A549 (cell line): ENCODE results near the gene HNF1B. TPM values are rescaled to one million over a fixed set of nuclear protein-coding genes. Genes with fewer than 3 reads are reported as not detected.

Experiments used
- ATAC-seq, 2 experiments: fragments of 200-7000 bp in 1 of 2; fragments of >200 bp in 1 of 2; cut with Nextera tagmentation in 1 of 2; cut with Tn5 transposase in 1 of 2; 3 replicates each; pipeline versions ENCODE4 v1.8.0 to v1.9.1; 2018 to 2020; ENCODE audit warnings: mild to moderate bottlenecking in 1 of 2, moderate library complexity in 1 of 2
- CTCF ChIA-PET: fragments of 300-600 bp; sonication (Branson Sonifier 250); formaldehyde crosslinking; extraction: SDS; loops from one replicate; lab custom pipeline; 2021; ENCODE audit warnings: antibody characterized with exemption, inconsistent platforms; lab: Yijun Ruan, JAX
- POLR2A ChIA-PET: fragments of 350-600 bp; formaldehyde crosslinking; extraction: SDS; loops from one replicate; lab custom pipeline; 2021; ENCODE audit warnings: antibody characterized with exemption, inconsistent platforms; lab: Yijun Ruan, JAX
- DNase-seq, 2 experiments: peaks; one replicate each; pipeline versions ENCODE4 v3.0.0 to v3.0.0-alpha.2; 2011 to 2016; ENCODE audit warnings: low read depth in 1 of 2, low spot score in 1 of 2
- FAIRE-seq: peaks from 2 replicates; lab custom pipeline; 2011; peaks lifted over from hg19 to GRCh38; lab: Jason Lieb, UNC
- H3K27ac ChIP-seq, 2 experiments: fragments of >200 bp; sonication (Bioruptor Twin); formaldehyde crosslinking; 3 replicates each; pipeline ENCODE4 v1.5.1; 2016 to 2017
- H3K4me1 ChIP-seq: fragments of >200 bp; sonication (Bioruptor Twin); formaldehyde crosslinking; 3 replicates; pipeline ENCODE4 v1.6.1; 2016
- H3K4me2 ChIP-seq: fragments of >200 bp; sonication (Bioruptor Twin); formaldehyde crosslinking; 3 replicates; pipeline ENCODE4 v1.6.1; 2016
- H3K4me3 ChIP-seq: fragments of >200 bp; sonication (Bioruptor Twin); formaldehyde crosslinking; 3 replicates; pipeline ENCODE4 v1.5.1; 2016
- H3K9me3 ChIP-seq: fragments of >200 bp; sonication (Bioruptor Twin); formaldehyde crosslinking; 3 replicates; pipeline ENCODE4 v1.6.1; 2016
- BCL3 ChIP-seq: fragments of >200 bp; sonication (Bioruptor Twin); formaldehyde crosslinking; IDR thresholded peaks from 3 replicates; pipeline ENCODE4 v1.6.1; 2016
- CTCF ChIP-seq: fragments of >200 bp; sonication (Bioruptor Twin); formaldehyde crosslinking; IDR thresholded peaks from 3 replicates; pipeline ENCODE4 v1.5.1; 2016
- E2F6 ChIP-seq: IDR thresholded peaks from 2 replicates; pipeline ENCODE4 v1.6.1; 2012; ENCODE audit warnings: low read depth, borderline replicate concordance
- EHF ChIP-seq: fragments of 250-450 bp; sonication (Bioruptor Pico); IDR thresholded peaks from 2 replicates; pipeline ENCODE4 v1.5.0; 2020; ENCODE audit warnings: mild to moderate bottlenecking
- ELK1 ChIP-seq: fragments of 150-350 bp; IDR thresholded peaks from 2 replicates; pipeline ENCODE4 v1.6.1; 2014; ENCODE audit warnings: low read depth, mild to moderate bottlenecking, low read length
- FOSB ChIP-seq: fragments of 250-450 bp; sonication (Bioruptor Pico); IDR thresholded peaks from 2 replicates; pipeline ENCODE4 v1.5.0; 2020; ENCODE audit warnings: mild to moderate bottlenecking, moderate library complexity
- FOSL2 ChIP-seq, 2 experiments: fragments of 450-650 bp in 1 of 2; fragments of >200 bp in 1 of 2; sonication (Bioruptor Twin) in 1 of 2; formaldehyde crosslinking; IDR thresholded peaks; 2 replicates each; pipeline versions ENCODE4 v1.5.0 to v1.6.1; 2016 to 2020; ENCODE audit warnings: mild to moderate bottlenecking in 1 of 2, moderate library complexity in 1 of 2
- FOXS1 ChIP-seq: fragments of 250-450 bp; sonication (Bioruptor Pico); IDR thresholded peaks from 2 replicates; pipeline ENCODE4 v1.5.0; 2020; ENCODE audit warnings: mild to moderate bottlenecking, moderate library complexity
- GATA3 ChIP-seq: IDR thresholded peaks from 2 replicates; pipeline ENCODE4 v1.6.1; 2012; ENCODE audit warnings: borderline replicate concordance
- HEYL ChIP-seq: fragments of 250-450 bp; sonication (Bioruptor Pico); IDR thresholded peaks from 2 replicates; pipeline ENCODE4 v1.8.0; 2021; ENCODE audit warnings: mild to moderate bottlenecking, moderate library complexity
- HOXA7 ChIP-seq: fragments of 250-450 bp; sonication (Bioruptor Pico); IDR thresholded peaks from 2 replicates; pipeline ENCODE4 v1.5.0; 2020; ENCODE audit warnings: mild to moderate bottlenecking, moderate library complexity
- MAFK ChIP-seq: fragments of 450-650 bp; IDR thresholded peaks from 2 replicates; pipeline ENCODE4 v1.6.1; 2014; ENCODE audit not compliant: partially characterized antibody
- MAZ ChIP-seq: fragments of 150-350 bp; IDR thresholded peaks from 2 replicates; pipeline ENCODE4 v1.6.1; 2014; ENCODE audit warnings: antibody characterized with exemption, low read depth, low read length, borderline replicate concordance
- MYC ChIP-seq: IDR thresholded peaks from 2 replicates; pipeline ENCODE4 v1.6.1; 2012; ENCODE audit warnings: mild to moderate bottlenecking, inconsistent platforms, low read length, improper control_type of control experiment, borderline replicate concordance
- NPAS2 ChIP-seq: fragments of 250-450 bp; sonication (Bioruptor Pico); IDR thresholded peaks from 2 replicates; pipeline ENCODE4 v1.8.0; 2022; ENCODE audit warnings: mild to moderate bottlenecking, moderate library complexity, borderline replicate concordance
- PBX3 ChIP-seq: IDR thresholded peaks from 2 replicates; pipeline ENCODE4 v1.6.1; 2012
- PHF8 ChIP-seq: fragments of 200-600 bp; sonication (generic); IDR thresholded peaks from 2 replicates; pipeline ENCODE4 v1.6.1; 2016; ENCODE audit warnings: low read depth, mild to moderate bottlenecking, antibody characterized with exemption, moderate library complexity, borderline replicate concordance
- POLR2A ChIP-seq: IDR thresholded peaks from 2 replicates; pipeline ENCODE4 v1.6.1; 2012; ENCODE audit warnings: mild to moderate bottlenecking, low read length
- RAD21 ChIP-seq, 2 experiments: fragments of >200 bp in 1 of 2; sonication (Bioruptor Twin) in 1 of 2; formaldehyde crosslinking in 1 of 2; IDR thresholded peaks in 1 of 2; conservative IDR thresholded peaks in 1 of 2; 2 replicates in 1 of 2; 3 replicates in 1 of 2; pipeline ENCODE4 v1.6.1; 2012 to 2018; ENCODE audit warnings: inconsistent platforms in 1 of 2
- REST ChIP-seq: fragments of 200-600 bp; sonication (generic); IDR thresholded peaks from 2 replicates; pipeline ENCODE4 v1.6.1; 2016; ENCODE audit warnings: antibody characterized with exemption, mild to moderate bottlenecking, moderate library complexity
- RNF2 ChIP-seq: fragments of 200-600 bp; sonication (generic); IDR thresholded peaks from 2 replicates; pipeline ENCODE4 v1.6.1; 2016; ENCODE audit warnings: low read depth, mild to moderate bottlenecking, antibody characterized with exemption, moderate library complexity, borderline replicate concordance
- SMC3 ChIP-seq: fragments of >200 bp; sonication (Bioruptor Twin); formaldehyde crosslinking; IDR thresholded peaks from 3 replicates; pipeline ENCODE4 v1.6.1; 2018; ENCODE audit warnings: inconsistent platforms
- WGBS: methylation state at CpG from one replicate; pipeline ENCODE4 v1.1.6; 2017; ENCODE audit errors: missing lambda C conversion rate; 5-methylcytosine and 5-hydroxymethylcytosine counted together
- polyA plus RNA-seq, 4 experiments: library from polyadenylated mRNA; depleted of rRNA in 3 of 4; stranded (reverse); fragments of >200 nt; fragmentation: RNase III in 1 of 4; extraction: RNeasy Plus Mini Kit Qiagen cat#74134 plus additional on column Dnase treatment in 1 of 4; gene quantifications; 2 replicates in 3 of 4; 3 replicates in 1 of 4; pipeline ENCODE4 v1.2.3, GENCODE V29; 2011 to 2017

HNF1B gene
- polyA plus RNA-seq, 2 of the 4 experiments (the other 2 are of a cell fraction): 13.3 to 21.3 TPM

- TF ChIP-seq E2F6 (peak; percentile 54; the same call in 1 of the 2 replicates), CTCF (no peak), POLR2A (no peak), PBX3 (no peak), ELK1 (no peak), GATA3 (peak; percentile 70; the same call in 1 of the 2 replicates), REST (no peak), FOXS1 (CRISPR knock-in tag) (no peak)
- TF ChIP-seq, all 56 proteins: peak for 8
Observed at GRCh38 chr17:37671824-37672547, 72.9 kb downstream of the HNF1B start (continued).

- H3K4me2 ChIP-seq: peak overlapping the region; percentile 62
- POLR2A ChIA-PET: interaction anchor here (1.4 kb wide), 1 partner anchor 62 kb away, joined by 4 read pairs; the partner anchor contains the start of gene SYNRG
- peaks cover 24% of the 10 kb centered on the region for H3K4me1 ChIP-seq
- FAIRE-seq: no peak
- ATAC-seq: no peak
- CTCF ChIA-PET: interaction anchor here (0.6 to 3.6 kb wide), 9 partner anchors 10 to 147 kb away, joined by 3 to 32 read pairs (median 10); partner anchors contain the start of gene HNF1B
- peak overlapping the region; percentile 72 to 85 for H3K27ac ChIP-seq
- no peak for DNase-seq
- 81% methylated on average over 9 of the region's 9 CpGs for WGBS
- H3K4me3 ChIP-seq: no peak overlapping the region
- no peaks in the 10 kb centered on the region for H3K9me3 ChIP-seq
- TF ChIP-seq FOSL2 (IDR thresholded peaks at IDR 0.05) (no peak), FOSL2 (CRISPR knock-in tag; IDR thresholded peaks at IDR 0.05) (no peak), MYC (no peak), NPAS2 (CRISPR knock-in tag) (no peak), PBX3 (no peak), BCL3 (no peak), EHF (CRISPR knock-in tag) (no peak), FOSB (CRISPR knock-in tag) (no peak), FOXS1 (CRISPR knock-in tag) (no peak), MAZ (no peak), HOXA7 (no peak), MAFK (no peak), HEYL (CRISPR knock-in tag) (no peak), RNF2 (no peak), SMC3 (no peak), PHF8 (no peak), RAD21 (conservative IDR thresholded peaks at IDR 0.05 in 1 of 2, IDR thresholded peaks at IDR 0.05 in 1 of 2) (no peak)
Observed at GRCh38 chr17:37671028-37671823, 73.6 kb downstream of the HNF1B start.
